NCI-H1048 (cell line): Measurements from ENCODE around the gene RPL37.
"Not testable (repeated sequence)": the region's sequence is repeated elsewhere in the genome, so short reads cannot be mapped to it uniquely, and the experiment has no call there.

Source experiments
- DNase-seq: peaks from one replicate; lab custom pipeline; 2025; lab: John Stamatoyannopoulos, UW

Gene RPL37

DNA sequence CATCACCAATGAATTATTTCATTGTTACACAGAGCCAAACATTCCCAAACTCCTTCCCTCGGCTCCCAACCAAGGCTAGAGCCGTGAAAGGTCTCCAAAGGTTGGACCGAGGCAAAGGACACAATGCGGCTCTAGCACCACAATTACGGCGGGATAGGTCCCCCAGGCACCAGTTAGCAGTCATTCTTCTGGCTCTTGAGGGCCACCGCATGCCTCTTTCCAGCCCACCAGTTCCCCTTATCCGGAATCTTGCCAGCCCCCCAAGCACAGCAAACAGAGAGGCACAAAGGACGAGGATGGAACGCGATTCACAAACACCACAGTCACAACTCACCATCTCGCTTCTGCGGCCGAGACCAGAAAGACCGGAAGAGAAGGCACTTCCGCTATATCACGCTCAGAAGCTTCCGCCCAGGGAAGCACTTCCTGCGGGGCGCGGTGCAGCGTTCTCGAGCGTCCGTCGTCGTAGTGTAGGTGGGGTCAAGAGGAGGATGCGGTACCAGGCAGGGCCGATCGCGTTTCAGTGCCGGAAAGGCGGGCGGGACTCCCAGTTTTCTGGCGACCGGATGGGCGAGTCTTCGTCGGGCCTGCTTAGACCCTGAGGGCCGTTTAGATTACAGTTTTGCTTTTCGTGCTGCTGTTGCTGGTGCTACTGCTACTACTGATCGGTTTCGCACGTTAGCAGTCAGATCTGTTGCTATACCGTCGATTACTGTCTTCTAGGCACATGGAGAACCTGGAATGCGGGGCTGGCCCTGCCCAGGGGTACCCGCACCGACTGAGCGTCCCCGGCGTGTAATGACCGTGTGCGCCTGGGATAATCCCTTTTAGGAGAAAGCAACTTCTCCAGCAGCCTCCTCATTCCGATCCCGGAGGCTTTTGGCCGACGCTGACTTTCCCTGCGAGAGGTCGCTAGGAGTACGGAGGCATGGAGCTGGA, at the start of gene RPL37:
Gene RPL37 (minus strand): TSS at position 374 of the 939 bp plus-strand sequence. CDS start 37 bp downstream, at position 337.
- peak; percentile 92 for DNase-seq

DNA sequence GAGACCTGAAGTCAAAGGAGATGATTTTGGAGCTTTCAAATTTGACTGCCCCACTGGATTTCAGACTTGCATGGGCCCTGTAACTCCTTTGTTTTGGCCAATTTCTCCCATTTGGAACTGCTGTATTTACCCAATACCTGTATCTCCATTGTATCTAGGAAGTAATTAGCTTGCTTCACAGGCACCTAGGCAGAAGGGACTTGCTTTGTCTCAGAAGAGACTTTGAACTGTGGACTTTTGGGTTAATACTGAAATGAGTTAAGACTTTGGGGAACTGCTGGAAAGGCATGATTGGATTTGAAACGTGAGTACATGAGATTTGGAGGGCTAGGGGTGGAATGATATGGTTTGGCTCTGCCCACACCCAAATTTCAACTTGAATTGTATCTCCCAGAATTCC, 48.0 kb upstream of the RPL37 start:
- not testable (repeated sequence) for DNase-seq

DNA sequence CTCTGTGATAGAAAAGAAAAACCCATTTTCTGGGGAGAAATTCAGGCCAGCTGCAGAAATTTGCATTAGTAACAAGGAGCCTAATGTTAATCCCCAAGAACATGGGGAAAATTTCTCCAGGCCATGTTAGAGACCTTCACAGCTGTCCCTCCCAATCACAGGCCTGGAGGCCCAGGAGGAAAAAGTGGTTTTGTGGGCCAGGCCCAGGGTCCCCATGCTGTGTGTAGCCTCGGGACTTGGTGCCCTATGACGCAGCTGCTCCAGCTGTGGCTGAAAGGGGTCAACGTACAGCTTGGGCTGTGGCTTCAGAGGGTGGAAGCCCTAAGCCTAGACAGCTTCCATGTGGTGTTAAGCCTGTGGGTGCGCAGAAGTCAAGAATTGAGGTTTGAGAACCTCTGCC, 47.3 kb upstream of the RPL37 start:
- DNase-seq: no peak

DNA sequence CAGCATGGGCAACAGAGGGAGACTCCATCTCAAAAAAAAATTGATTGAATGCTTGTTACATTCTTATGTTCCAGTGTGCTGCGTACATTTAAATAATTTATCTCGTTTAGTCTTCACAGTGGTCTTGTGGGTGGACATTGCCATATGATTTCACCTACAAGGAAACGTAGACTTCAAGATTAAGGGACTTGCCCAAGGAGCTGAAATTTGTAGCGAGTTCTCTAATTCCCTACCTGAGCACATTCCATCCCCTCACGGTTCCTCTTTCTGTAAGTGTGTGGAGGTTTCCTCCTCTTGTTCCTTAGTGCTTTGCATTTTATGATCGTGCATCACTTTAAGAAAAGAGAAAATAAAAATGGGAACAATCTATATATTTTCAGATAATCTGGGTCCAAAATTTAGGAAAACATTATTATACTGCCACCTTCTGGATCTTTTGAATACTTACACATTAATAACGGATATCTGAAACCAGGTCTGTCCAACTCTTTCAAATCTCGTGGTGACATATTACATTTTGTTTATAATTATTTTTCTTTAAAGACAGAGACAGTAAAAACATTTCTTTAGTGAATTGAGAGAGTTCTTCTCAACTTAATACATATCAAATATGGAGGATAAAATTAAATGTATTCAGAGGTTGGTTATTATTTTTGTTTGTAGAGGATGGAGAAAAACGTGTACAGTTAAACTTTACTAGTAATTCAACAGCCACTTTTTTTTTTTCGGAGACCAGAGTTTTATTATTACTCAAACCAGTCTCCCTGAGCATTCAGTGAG, 44.3 kb upstream of the RPL37 start:
- DNase-seq: no peak

DNA sequence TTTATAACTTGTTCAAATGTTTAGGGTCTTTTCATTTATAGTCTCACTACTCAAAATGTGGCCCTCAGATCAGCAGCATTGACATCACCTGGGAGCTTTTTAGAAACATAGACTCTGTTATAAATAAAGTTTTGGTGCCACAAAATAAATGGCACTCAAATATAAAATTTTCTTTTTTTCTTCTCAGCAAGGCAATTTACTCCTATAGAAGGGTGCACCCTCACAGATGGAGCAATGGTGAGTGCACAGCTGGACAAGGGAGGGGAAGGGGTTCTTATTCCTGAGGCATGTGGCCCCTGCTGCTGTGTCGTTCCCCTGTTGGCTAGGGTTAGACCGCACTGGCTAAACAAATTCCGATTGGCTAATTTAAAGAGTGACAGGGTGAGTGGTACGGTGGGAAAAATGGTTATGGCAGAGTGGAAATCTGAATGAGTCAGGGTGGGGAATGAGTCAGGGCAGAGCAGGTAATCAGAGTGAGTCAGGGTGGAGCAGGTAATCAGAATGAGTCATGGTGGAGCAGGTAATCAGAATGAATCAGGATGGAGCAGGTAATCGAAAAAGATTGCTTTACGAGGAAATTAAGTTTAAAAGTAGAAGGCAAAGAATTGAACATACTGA, 42.5 kb upstream of the RPL37 start:
- DNase-seq: no peak

DNA sequence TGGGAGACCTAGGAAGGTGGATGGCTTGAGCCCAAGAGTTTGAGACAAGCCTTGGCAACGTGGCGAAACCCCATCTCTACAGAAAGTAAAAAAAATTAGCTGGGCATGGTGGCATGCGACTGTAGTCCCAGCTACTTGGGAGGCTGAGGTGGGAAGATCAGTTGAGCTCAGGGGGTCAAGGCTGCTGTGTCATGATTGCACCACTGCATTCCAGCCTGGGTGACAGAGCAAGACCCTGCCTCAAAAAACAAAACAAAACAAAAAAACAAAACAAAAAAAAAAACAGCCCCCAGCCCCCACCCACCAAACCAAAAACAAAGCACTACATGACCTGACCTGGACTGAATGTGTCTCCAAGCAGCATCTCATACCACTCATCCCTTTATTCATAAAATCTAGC, 40.9 kb upstream of the RPL37 start:
- no peak for DNase-seq

DNA sequence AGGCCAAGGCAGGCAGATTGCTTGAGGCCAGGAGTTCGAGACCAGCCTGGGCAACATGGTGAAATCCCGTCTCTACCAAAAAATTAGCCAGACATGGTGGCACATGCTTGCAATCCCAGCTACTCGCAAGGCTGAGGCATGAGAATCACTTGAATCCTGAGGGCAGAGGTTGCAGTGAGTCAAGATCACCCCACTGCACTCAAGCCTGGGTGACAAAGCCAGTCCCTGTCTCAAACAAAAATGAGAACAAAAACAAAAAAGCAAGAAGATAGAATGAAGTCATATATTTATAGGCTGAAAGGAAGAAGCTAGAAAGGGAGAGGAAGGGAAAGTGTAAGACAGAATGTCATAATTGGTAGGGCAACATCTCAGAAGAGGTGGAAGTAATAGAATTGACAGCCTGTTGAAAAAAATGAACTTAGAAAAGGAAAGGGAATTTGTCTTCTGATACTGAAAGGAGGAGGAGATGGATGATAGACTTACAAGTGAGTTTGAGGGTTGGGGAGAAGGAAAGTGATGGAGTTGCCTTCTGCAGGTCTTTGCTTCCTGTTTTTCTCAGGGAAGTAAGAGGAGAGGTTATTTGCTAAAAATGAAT, 38.4 kb upstream of the RPL37 start:
- DNase-seq: no peak

DNA sequence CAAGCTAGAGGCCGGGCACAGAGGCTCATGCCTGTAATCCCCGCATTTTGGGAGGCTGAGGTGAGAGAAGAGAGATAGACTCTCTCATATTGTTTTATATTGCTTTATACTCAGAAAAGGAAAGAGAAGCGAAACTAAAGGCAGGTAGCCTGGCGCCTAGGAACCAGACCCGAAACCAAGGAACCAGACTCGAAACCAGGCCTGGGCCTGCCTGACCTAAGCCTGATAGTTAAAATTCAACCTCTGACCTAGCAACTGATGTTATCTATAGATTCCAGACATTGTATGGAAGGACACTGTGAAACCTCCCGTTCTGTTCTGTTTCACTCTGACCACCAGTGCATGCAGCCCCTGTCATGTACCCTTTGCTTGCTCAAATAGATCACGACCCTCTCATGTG, 37.2 kb upstream of the RPL37 start:
- not testable (repeated sequence) for DNase-seq

DNA sequence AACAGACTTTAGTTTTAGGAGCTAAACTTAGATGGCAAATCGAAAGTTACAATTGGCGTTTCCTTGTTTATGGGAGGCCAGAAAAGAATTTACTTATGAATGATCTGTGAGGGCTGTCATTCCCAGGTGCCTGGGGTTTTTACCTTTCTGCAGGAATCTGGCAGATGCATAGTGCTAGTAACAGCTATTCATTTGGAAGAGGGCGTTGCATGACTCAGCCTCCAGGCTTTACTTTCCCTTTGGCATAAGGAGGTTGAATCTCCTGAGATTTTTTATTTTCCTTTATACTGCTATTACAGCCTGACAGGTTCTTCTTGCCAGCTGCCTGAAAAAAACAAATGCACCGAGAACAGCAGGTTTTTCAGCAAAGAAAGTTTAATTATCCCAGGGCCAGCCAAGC, 36.2 kb upstream of the RPL37 start:
- DNase-seq: no peak

DNA sequence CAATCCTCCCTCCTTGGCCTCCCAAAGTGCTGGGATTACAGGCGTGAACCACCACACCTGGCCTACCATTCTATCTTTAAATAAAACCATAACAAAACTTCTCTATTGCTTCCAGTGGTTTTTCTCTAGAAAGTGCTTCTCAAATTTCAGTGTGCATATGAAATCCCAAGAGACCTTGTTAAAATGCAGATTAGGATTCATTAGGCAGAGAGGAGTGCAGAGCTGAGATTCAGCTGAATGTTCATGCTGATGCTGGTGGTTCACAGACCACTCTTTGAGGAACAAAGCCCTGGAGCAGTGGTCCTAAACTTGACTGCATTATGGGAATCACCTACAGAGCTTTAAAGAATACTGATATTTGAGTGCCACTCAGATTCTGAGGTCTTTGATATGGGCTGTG, 34.4 kb upstream of the RPL37 start:
- DNase-seq: no peak

DNA sequence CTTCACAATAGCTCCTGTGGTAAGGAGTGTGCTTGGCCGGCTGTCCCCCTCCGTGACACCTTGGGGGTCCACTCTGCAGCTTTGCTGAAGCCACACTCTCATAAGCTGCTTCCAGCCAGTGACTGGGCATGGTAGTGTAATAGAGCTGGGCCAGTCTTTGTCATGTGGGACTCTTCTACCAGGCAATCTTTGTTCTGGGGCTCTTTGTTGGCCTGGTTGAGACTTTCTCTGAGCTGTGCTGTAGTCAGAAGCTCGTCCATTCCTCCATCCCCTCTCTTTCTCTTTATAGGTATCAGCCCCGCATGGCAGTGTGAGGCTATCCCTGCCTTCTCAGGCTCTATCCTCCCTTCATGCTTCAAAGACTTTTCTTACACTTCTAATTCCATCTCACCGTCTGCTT, 31.8 kb upstream of the RPL37 start:
- DNase-seq: no peak

DNA sequence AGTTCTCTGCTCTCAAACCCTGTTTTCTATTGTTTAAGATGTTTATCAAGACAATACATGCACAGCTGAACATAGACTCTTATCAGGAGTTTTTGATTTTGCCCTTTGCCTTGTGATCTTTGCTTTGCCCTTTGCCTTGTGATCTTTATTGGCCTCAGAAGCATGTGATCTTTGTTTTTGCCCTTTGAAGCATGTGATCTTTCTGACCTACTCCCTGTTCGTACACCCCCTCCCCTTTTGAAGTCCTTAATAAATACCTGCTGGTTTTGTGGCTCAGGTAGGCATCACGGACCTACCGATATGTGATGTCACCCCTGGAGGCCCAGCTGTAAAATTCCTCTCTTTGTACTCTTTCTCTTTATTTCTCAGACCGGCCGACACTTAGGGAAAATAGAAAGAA, 30.0 kb upstream of the RPL37 start:
- DNase-seq: not testable (repeated sequence)

DNA sequence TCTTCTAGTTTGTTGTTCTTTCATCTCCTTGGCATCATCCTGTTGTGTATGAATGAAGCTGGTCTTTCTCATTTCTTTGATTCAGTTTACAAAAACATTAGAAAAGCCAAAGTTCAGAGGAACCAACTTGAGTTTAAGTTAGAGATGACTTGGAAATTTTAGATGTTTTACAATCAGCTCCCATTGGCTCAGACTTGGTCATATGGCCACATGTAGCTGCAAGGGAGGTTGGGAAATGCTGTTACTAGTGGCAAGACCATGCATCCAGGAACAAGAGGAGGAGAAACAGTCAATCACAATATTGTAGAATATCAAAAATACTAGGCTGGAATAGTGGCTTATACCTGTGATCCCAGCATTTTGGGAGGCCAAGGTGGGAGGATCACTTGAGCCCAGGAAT, 25.7 kb upstream of the RPL37 start:
- no peak for DNase-seq

DNA sequence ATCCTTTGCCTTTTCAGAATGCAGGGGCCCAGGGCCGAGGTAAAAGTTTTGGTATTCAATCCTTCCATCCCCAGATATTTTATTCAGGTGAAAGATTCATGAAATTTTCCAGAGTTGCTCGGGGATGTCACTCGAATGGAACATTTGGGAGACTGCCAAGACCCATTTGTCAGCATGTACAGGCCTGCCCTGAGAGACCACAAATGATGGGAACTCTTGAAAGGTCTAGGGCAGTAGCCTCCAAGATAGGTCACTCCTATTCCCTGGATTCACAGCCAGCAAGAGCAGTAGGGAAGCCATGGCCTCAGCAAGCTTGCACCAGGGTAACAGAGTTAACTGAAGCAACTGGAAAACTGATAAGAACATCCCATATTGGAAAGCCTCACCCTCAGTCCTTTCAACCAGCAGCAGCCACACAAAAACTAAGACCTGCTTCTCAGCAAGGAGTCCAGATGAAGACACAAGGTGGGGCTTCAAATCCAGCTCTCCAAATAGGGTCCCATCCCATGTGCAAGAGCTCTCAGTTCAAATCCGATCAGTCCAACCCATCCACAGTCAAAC, 18.7 kb upstream of the RPL37 start:
- DNase-seq: no peak

DNA sequence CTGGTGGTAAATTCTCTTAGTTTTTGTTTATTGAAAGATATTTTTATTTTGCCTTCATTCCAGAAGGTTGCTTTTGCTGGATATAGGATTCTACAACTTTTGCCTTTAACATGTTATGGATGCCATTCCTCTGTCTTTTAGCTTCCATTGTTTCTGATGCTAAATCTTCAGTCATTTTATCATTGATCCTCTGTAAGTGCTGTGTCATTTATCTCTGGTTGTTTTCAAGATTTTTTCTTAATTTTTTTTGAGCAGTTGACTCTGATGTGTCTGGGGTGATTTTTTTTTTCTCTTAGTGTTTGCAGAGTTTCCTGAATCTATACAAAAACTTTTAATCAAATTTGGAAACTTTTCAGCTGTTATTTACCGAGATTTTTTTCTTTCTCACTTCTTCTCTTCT, 12.5 kb upstream of the RPL37 start:
- no peak for DNase-seq

DNA sequence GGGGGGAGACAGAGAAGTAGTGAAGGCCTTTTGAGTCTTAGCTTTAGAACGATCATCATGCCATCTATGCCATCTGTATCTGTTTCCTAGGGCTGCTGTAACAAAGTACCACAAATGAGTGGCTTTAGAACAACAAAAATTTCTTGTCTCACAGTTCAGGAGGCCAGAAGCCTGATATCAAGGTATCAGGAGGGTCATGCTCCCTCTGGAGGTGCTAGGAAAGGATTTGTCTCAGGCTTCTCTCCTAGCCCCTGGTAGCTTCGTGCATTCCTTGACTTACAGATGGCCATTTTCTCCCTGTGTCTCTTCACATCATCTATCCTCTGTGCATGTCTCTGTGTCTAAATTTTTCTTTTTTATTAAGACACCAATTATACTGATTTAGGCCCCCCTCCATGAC, 11.3 kb upstream of the RPL37 start:
- no peak for DNase-seq

DNA sequence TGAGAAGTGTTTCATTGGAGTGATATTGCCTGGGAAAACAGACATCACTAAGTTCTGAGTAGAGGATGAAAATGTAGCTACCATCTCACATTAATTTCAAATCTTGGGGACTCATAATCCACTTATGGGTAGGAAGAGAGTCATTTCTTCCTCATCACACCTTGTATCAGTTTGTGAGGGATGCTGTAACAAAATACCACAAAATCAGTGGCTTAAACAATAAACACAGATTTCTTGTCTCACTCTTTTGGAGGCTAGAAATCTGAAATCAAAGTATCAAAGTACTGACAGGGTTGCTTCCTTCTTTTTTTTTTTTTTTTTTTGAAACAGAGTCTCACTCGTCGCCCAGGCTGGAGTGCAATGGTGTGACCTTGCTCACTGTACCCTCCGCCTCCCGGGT, 9.5 kb upstream of the RPL37 start:
- DNase-seq: no peak

DNA sequence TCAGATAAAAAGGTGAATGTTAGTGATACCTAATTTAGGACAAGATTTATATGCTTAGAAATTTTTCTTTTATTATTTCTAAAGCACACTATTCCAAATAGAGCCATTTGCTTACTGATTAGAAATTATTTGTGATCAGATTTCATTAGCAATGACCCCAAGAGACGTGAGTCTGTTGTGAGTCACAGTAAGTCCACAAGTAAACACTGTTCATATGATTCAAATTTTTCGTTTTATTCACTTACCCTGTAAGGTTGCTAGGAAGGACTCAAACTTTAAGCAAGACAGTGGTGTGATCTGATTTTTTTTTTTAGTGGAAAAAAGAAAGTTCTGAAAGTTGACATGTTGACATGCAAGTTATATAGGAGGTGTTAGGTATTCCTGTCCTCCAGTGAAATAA, 7.3 kb upstream of the RPL37 start:
- DNase-seq: no peak

DNA sequence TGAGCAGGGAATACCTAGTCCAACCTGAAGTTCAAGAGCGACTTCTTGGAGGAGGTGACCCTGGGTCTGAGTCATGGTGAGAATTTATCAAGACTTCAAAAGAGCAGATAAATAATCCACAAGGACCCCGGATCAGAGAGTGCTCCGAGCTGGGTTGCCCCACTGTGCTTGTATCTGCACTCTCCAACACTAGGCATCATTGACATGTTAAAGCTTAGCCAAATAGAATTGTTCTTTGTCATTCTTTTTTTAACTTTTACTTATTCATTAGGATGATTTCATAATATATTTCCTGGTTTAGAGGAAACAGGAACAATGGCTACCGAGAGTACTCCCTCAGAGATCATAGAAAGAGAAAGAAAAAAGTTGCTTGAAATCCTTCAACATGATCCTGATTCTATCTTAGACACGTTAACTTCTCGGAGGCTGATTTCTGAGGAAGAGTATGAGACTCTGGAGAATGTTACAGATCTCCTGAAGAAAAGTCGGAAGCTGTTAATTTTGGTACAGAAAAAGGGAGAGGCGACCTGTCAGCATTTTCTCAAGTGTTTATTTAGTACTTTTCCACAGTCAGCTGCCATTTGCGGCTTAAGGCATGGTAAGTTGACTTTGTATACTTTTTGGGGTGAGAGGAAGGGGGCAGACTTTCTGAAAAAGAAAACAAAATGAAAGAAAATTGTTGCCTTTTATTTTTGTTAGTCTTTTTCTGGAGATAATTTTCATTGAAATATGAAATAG, 6.2 kb upstream of the RPL37 start, which contains the start of gene CARD6:
Gene CARD6 (plus strand): TSS at position 300 of the 738 bp plus-strand sequence. CDS start 16 bp downstream, at position 316.
- no peak for DNase-seq

DNA sequence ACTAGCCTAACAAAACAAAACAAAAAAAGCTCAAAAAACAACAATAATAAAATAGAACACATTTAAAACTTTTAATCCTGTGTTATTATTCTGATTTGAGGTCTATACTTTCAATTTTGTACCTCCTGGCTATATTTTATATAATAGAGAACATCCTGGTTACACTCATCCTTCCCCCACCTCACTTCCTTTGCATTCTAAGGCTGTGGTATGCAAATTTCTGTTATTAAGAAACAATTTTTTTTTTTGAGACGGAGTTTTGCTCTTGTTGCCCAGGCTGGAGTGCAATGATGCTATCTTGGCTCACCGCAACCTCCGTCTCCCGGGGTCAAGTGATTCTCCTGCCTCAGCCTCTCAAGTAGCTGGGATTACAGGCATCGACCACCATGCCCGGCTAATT, 3.1 kb upstream of the RPL37 start:
- no peak for DNase-seq

DNA sequence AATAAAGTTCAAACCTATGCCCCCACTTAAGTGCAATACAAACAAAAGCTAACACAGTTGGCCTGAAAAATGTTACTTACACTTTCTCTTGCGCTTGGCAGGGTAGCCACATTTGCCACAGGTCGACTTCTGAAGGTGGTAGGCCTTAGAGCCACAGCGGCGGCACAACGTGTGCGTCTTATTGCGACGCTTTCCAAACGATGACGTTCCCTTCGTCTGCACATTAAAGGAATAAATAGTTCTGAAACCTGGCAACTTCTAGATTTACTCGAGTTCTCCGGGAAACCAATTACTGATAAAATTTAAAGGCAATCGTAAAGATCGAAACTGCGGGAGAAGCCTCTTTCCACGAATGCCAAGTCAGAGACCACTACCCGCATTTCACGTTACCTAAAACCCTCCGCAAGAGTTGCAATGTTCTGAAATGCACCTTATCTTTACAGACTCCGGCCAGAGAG, 602 bp downstream of the RPL37 start:
- DNase-seq: no peak
